A549 (cell line): Measurements from ENCODE around the gene SP100. TPM values are rescaled to one million over a fixed set of nuclear protein-coding genes. Genes with fewer than 3 reads are reported as not detected.
A peak's percentile ranks its signal among the peaks of the same experiment; 100 is the strongest.

ENCODE experiments used
- ATAC-seq, 2 experiments: fragments of 200-7000 bp in 1 of 2; fragments of >200 bp in 1 of 2; cut with Nextera tagmentation in 1 of 2; cut with Tn5 transposase in 1 of 2; 3 replicates each; pipeline versions ENCODE4 v1.8.0 to v1.9.1; 2018 to 2020; ENCODE audit warnings: mild to moderate bottlenecking in 1 of 2, moderate library complexity in 1 of 2
- CTCF ChIA-PET: fragments of 300-600 bp; sonication (Branson Sonifier 250); formaldehyde crosslinking; extraction: SDS; loops from one replicate; lab custom pipeline; 2021; ENCODE audit warnings: antibody characterized with exemption, inconsistent platforms; lab: Yijun Ruan, JAX
- POLR2A ChIA-PET: fragments of 350-600 bp; formaldehyde crosslinking; extraction: SDS; loops from one replicate; lab custom pipeline; 2021; ENCODE audit warnings: antibody characterized with exemption, inconsistent platforms; lab: Yijun Ruan, JAX
- DNase-seq, 2 experiments: peaks; one replicate each; pipeline versions ENCODE4 v3.0.0 to v3.0.0-alpha.2; 2011 to 2016; ENCODE audit warnings: low read depth in 1 of 2, low spot score in 1 of 2
- FAIRE-seq: peaks from 2 replicates; lab custom pipeline; 2011; peaks lifted over from hg19 to GRCh38; lab: Jason Lieb, UNC
- H3K27ac ChIP-seq, 2 experiments: fragments of >200 bp; sonication (Bioruptor Twin); formaldehyde crosslinking; 3 replicates each; pipeline ENCODE4 v1.5.1; 2016 to 2017
- H3K4me1 ChIP-seq: fragments of >200 bp; sonication (Bioruptor Twin); formaldehyde crosslinking; 3 replicates; pipeline ENCODE4 v1.6.1; 2016
- H3K4me2 ChIP-seq: fragments of >200 bp; sonication (Bioruptor Twin); formaldehyde crosslinking; 3 replicates; pipeline ENCODE4 v1.6.1; 2016
- H3K4me3 ChIP-seq: fragments of >200 bp; sonication (Bioruptor Twin); formaldehyde crosslinking; 3 replicates; pipeline ENCODE4 v1.5.1; 2016
- H3K9me3 ChIP-seq: fragments of >200 bp; sonication (Bioruptor Twin); formaldehyde crosslinking; 3 replicates; pipeline ENCODE4 v1.6.1; 2016
- ATOH8 ChIP-seq: fragments of 250-450 bp; sonication (Bioruptor Pico); IDR thresholded peaks from 2 replicates; pipeline ENCODE4 v1.5.0; 2020; ENCODE audit warnings: low read depth, mild to moderate bottlenecking, moderate library complexity
- CBX8 ChIP-seq: fragments of 200-600 bp; sonication (generic); IDR thresholded peaks from 2 replicates; pipeline ENCODE4 v1.6.1; 2016
- CHD2 ChIP-seq: fragments of 150-350 bp; IDR thresholded peaks from 2 replicates; pipeline ENCODE4 v1.6.1; 2014; ENCODE audit warnings: low read length; ENCODE audit not compliant: partially characterized antibody
- EHF ChIP-seq: fragments of 250-450 bp; sonication (Bioruptor Pico); IDR thresholded peaks from 2 replicates; pipeline ENCODE4 v1.5.0; 2020; ENCODE audit warnings: mild to moderate bottlenecking
- FOXS1 ChIP-seq: fragments of 250-450 bp; sonication (Bioruptor Pico); IDR thresholded peaks from 2 replicates; pipeline ENCODE4 v1.5.0; 2020; ENCODE audit warnings: mild to moderate bottlenecking, moderate library complexity
- HDAC2 ChIP-seq: fragments of 200-600 bp; sonication (generic); IDR thresholded peaks from 2 replicates; pipeline ENCODE4 v1.6.1; 2016
- HEYL ChIP-seq: fragments of 250-450 bp; sonication (Bioruptor Pico); IDR thresholded peaks from 2 replicates; pipeline ENCODE4 v1.8.0; 2021; ENCODE audit warnings: mild to moderate bottlenecking, moderate library complexity
- HOXA7 ChIP-seq: fragments of 250-450 bp; sonication (Bioruptor Pico); IDR thresholded peaks from 2 replicates; pipeline ENCODE4 v1.5.0; 2020; ENCODE audit warnings: mild to moderate bottlenecking, moderate library complexity
- HOXB5 ChIP-seq: fragments of 250-450 bp; sonication (Bioruptor Pico); IDR thresholded peaks from 2 replicates; pipeline ENCODE4 v1.5.0; 2020; ENCODE audit warnings: mild to moderate bottlenecking, moderate library complexity
- MAFK ChIP-seq: fragments of 450-650 bp; IDR thresholded peaks from 2 replicates; pipeline ENCODE4 v1.6.1; 2014; ENCODE audit not compliant: partially characterized antibody
- MYC ChIP-seq: IDR thresholded peaks from 2 replicates; pipeline ENCODE4 v1.6.1; 2012; ENCODE audit warnings: mild to moderate bottlenecking, inconsistent platforms, low read length, improper control_type of control experiment, borderline replicate concordance
- NPAS2 ChIP-seq: fragments of 250-450 bp; sonication (Bioruptor Pico); IDR thresholded peaks from 2 replicates; pipeline ENCODE4 v1.8.0; 2022; ENCODE audit warnings: mild to moderate bottlenecking, moderate library complexity, borderline replicate concordance
- NR3C1 ChIP-seq: fragments of >200 bp; sonication (Bioruptor Twin); formaldehyde crosslinking; IDR thresholded peaks from 3 replicates; pipeline ENCODE4 v1.6.1; 2017
- PHF8 ChIP-seq: fragments of 200-600 bp; sonication (generic); IDR thresholded peaks from 2 replicates; pipeline ENCODE4 v1.6.1; 2016; ENCODE audit warnings: low read depth, mild to moderate bottlenecking, antibody characterized with exemption, moderate library complexity, borderline replicate concordance
- POLR2A ChIP-seq: IDR thresholded peaks from 2 replicates; pipeline ENCODE4 v1.6.1; 2012; ENCODE audit warnings: mild to moderate bottlenecking, low read length
- POLR2AphosphoS2 ChIP-seq: conservative IDR thresholded peaks from 2 replicates; pipeline ENCODE4 v1.6.1; 2012; ENCODE audit warnings: low read length, improper control_type of control experiment, inconsistent platforms
- RNF2 ChIP-seq: fragments of 200-600 bp; sonication (generic); IDR thresholded peaks from 2 replicates; pipeline ENCODE4 v1.6.1; 2016; ENCODE audit warnings: low read depth, mild to moderate bottlenecking, antibody characterized with exemption, moderate library complexity, borderline replicate concordance
- SMC3 ChIP-seq: fragments of >200 bp; sonication (Bioruptor Twin); formaldehyde crosslinking; IDR thresholded peaks from 3 replicates; pipeline ENCODE4 v1.6.1; 2018; ENCODE audit warnings: inconsistent platforms
- SREBF2 ChIP-seq: fragments of 450-650 bp; IDR thresholded peaks from 2 replicates; pipeline ENCODE4 v1.6.1; 2014; ENCODE audit warnings: mild to moderate bottlenecking, moderate library complexity
- USF2 ChIP-seq: fragments of 450-650 bp; IDR thresholded peaks from 2 replicates; pipeline ENCODE4 v1.6.1; 2014; ENCODE audit warnings: antibody characterized with exemption
- ZC3H11A ChIP-seq: fragments of 450-650 bp; IDR thresholded peaks from 2 replicates; pipeline ENCODE4 v1.6.1; 2014; ENCODE audit warnings: antibody characterized with exemption, mild to moderate bottlenecking
- ZFP36 ChIP-seq: fragments of 450-650 bp; IDR thresholded peaks from 2 replicates; pipeline ENCODE4 v1.6.1; 2014; ENCODE audit warnings: borderline replicate concordance; ENCODE audit not compliant: partially characterized antibody
- WGBS: methylation state at CpG from one replicate; pipeline ENCODE4 v1.1.6; 2017; ENCODE audit errors: missing lambda C conversion rate; 5-methylcytosine and 5-hydroxymethylcytosine counted together
- polyA plus RNA-seq, 4 experiments: library from polyadenylated mRNA; depleted of rRNA in 3 of 4; stranded (reverse); fragments of >200 nt; fragmentation: RNase III in 1 of 4; extraction: RNeasy Plus Mini Kit Qiagen cat#74134 plus additional on column Dnase treatment in 1 of 4; gene quantifications; 2 replicates in 3 of 4; 3 replicates in 1 of 4; pipeline ENCODE4 v1.2.3, GENCODE V29; 2011 to 2017
- TF ChIP-seq, protein P1 (sequence below): fragments of 150-350 bp; IDR thresholded peaks from 2 replicates; pipeline ENCODE4 v1.6.1; 2014; ENCODE audit warnings: low read depth, mild to moderate bottlenecking, low read length
- TF ChIP-seq, protein P2 (sequence below): IDR thresholded peaks from 2 replicates; pipeline ENCODE4 v1.6.1; 2012; ENCODE audit warnings: low read depth, borderline replicate concordance
- TF ChIP-seq, protein P3 (sequence below): fragments of >200 bp; sonication (Bioruptor Twin); formaldehyde crosslinking; IDR thresholded peaks from 3 replicates; pipeline ENCODE4 v1.6.1; 2016

SP100 gene
- polyA plus RNA-seq, 2 of the 4 experiments (the other 2 are of a cell fraction) = 23.7 to 39.8 TPM

DNA sequence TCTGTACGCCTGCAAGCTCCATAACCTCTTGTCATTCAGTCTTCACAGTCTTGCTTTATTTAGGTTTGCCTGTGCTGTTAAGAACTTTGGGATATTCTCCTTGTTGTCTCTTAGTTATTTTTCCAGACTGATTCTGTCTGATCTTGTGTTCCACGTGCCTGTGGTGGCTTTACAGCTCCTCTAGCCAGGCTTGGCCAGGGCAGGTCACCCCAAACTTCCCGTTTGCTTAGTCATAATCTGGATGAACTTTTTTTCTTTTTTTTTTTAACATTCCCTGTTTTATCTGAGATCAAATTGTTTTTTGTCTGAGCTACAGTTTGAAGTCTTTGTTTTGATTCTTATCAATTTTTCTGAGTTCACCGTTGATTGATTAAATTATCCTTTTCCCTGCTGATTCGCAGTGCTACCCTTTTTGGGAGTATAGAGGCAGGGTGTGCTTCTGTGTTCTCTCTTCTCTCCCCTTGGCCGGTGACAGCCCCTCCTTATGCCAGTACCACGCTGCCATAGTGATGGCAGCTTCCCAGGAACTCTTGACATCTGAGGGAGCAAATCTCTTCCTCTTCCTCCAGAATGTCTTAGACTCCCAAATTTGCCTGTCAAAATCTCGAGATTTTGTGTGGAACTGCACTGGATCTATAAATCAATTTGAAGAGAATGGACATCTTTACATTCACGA, 2.5 kb downstream of the SP100 start:
- DNase-seq = no peak
- no peak for FAIRE-seq
- Histone ChIP-seq H3K4me3 (no peak overlapping the region), H3K9me3 (no peaks in the 10 kb centered on the region), H3K27ac (no peak overlapping the region), H3K4me2 (peak overlapping the region; percentile 94), H3K4me1 (peaks cover 21% of the 10 kb centered on the region; the same call in 2 of the 3 replicates)
- WGBS = 86% methylated on average over 9 of the region's 9 CpGs
- POLR2A ChIA-PET = no interaction called here
- CTCF ChIA-PET = no interaction called here
- no peak for ATAC-seq
- TF ChIP-seq NR3C1 = no peak
- TF ChIP-seq HDAC2 = no peak
- no peak for TF ChIP-seq ATOH8
- no peak for TF ChIP-seq POLR2A
- no peak for TF ChIP-seq FOXS1 (CRISPR knock-in tag)
- TF ChIP-seq, protein P1, sequence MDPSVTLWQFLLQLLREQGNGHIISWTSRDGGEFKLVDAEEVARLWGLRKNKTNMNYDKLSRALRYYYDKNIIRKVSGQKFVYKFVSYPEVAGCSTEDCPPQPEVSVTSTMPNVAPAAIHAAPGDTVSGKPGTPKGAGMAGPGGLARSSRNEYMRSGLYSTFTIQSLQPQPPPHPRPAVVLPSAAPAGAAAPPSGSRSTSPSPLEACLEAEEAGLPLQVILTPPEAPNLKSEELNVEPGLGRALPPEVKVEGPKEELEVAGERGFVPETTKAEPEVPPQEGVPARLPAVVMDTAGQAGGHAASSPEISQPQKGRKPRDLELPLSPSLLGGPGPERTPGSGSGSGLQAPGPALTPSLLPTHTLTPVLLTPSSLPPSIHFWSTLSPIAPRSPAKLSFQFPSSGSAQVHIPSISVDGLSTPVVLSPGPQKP = no peak
- no peak for TF ChIP-seq HEYL
- TF ChIP-seq, protein P2, sequence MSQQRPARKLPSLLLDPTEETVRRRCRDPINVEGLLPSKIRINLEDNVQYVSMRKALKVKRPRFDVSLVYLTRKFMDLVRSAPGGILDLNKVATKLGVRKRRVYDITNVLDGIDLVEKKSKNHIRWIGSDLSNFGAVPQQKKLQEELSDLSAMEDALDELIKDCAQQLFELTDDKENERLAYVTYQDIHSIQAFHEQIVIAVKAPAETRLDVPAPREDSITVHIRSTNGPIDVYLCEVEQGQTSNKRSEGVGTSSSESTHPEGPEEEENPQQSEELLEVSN = no peak
- TF ChIP-seq PHF8 = no peak
- TF ChIP-seq RNF2 = no peak
- no peak for TF ChIP-seq ZFP36
- TF ChIP-seq HOXB5 (CRISPR knock-in tag) = no peak
- no peak for TF ChIP-seq SREBF2
- no peak for TF ChIP-seq MYC
- TF ChIP-seq SMC3 = no peak
- TF ChIP-seq CHD2 = no peak

GRCh38 chr2:230419181-230419580, 3.2 kb downstream of the SP100 start:
- H3K27ac ChIP-seq = no peak overlapping the region
- POLR2A ChIA-PET = no interaction called here
- ATAC-seq = no peak

GRCh38 chr2:230422149-230422548, 6.1 kb downstream of the SP100 start:
- Histone ChIP-seq H3K27ac (no peak overlapping the region), H3K4me1 (peaks cover 15% of the 10 kb centered on the region; the same call in 2 of the 3 replicates), H3K4me3 (no peak overlapping the region), H3K4me2 (no peak overlapping the region), H3K9me3 (no peaks in the 10 kb centered on the region)
- ATAC-seq (no peak), DNase-seq (no peak), FAIRE-seq (no peak)
- POLR2A ChIA-PET = no interaction called here
- TF ChIP-seq FOXS1 (CRISPR knock-in tag) (no peak), CBX8 (no peak), PHF8 (no peak), USF2 (no peak), ZC3H11A (no peak), EHF (no peak), SREBF2 (no peak), POLR2AphosphoS2 (no peak), MYC (no peak), NPAS2 (CRISPR knock-in tag) (no peak), CHD2 (no peak), MAFK (no peak)
- TF ChIP-seq, protein P3, sequence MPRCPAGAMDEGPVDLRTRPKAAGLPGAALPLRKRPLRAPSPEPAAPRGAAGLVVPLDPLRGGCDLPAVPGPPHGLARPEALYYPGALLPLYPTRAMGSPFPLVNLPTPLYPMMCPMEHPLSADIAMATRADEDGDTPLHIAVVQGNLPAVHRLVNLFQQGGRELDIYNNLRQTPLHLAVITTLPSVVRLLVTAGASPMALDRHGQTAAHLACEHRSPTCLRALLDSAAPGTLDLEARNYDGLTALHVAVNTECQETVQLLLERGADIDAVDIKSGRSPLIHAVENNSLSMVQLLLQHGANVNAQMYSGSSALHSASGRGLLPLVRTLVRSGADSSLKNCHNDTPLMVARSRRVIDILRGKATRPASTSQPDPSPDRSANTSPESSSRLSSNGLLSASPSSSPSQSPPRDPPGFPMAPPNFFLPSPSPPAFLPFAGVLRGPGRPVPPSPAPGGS = no peak
- TF ChIP-seq, protein P2 = no peak
- WGBS = 77% methylated on average over 4 of the region's 4 CpGs
- CTCF ChIA-PET = interaction anchor here (0.9 kb wide), 1 partner anchor 9 kb away, joined by 3 read pairs; no protein-coding TSS in a partner anchor

More at GRCh38 chr2:230419181-230419580, 3.2 kb downstream of the SP100 start:
- H3K4me3 ChIP-seq = no peak overlapping the region
- DNase-seq = no peak
- FAIRE-seq = no peak
- peaks cover 21% of the 10 kb centered on the region; the same call in 2 of the 3 replicates for H3K4me1 ChIP-seq
- H3K9me3 ChIP-seq = no peaks in the 10 kb centered on the region
- 88% methylated on average over 4 of the region's 4 CpGs for WGBS
- TF ChIP-seq MAFK (peak; percentile 21), HOXA7 (CRISPR knock-in tag) (no peak)
- H3K4me2 ChIP-seq = no peak overlapping the region
- CTCF ChIA-PET = no interaction called here
